ENCODE results near the gene PARN.

- TF ChIP-seq POLR2A (IDR thresholded peaks at IDR 0.05) (no peak), CTCF (IDR thresholded peaks at IDR 0.05) (no peak)
Observed at GRCh38 chr16:14585287-14585686, 44.8 kb downstream of the PARN start.

Data from thyroid gland (tissue), 4 donors.